Body of pancreas (tissue), 4 donors: ENCODE data around the gene MFSD1.

Experiments
- POLR2A ChIP-seq, 3 donors: fragments of 450-650 bp; IDR thresholded peaks; one replicate each; pipeline ENCODE4 v1.6.1; 2016; ENCODE audit warnings: antibody characterized with exemption in 3 of 3, mild to moderate bottlenecking in 2 of 3
- TF ChIP-seq, protein P1 (sequence below), 7 experiments: fragments of 450-650 bp in 4 of 7; fragments of 200-600 bp in 3 of 7; sonication (generic) in 3 of 7; IDR thresholded peaks; one replicate each; pipeline ENCODE4 v1.5.1; 2016 to 2019; ENCODE audit warnings: antibody characterized with exemption in 7 of 7

DNA sequence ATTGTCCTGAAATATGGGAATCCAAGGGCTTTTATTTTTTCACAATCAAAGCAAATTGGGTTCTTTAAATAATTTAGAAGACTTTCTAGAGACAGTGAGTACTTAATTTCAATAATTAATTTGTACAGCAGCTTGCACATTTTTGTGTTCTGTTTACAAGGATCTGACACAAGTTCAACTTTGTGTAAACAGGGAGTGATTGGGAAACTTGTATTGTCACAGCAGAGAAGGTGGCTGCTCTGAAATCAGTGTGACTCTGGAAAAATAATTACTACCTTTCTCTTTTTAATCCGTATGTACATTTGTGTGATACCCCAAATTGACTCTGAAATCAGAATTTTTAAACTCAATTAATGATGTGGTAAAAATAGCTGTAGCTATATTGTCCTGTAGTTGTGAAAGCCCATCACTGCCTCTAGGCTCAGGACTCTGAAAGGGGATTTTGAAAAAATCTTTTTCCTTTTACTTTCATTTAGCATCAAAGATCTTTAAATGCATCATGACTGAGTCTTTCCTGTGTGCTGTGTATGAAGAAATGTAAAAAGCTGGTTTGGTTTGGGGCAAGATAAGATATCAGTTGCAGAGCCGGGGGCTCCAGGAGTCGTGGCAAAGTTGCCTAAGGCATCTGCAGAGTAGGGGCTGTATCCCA is 45.1 kb downstream of the MFSD1 start:
- TF ChIP-seq, protein P1, sequence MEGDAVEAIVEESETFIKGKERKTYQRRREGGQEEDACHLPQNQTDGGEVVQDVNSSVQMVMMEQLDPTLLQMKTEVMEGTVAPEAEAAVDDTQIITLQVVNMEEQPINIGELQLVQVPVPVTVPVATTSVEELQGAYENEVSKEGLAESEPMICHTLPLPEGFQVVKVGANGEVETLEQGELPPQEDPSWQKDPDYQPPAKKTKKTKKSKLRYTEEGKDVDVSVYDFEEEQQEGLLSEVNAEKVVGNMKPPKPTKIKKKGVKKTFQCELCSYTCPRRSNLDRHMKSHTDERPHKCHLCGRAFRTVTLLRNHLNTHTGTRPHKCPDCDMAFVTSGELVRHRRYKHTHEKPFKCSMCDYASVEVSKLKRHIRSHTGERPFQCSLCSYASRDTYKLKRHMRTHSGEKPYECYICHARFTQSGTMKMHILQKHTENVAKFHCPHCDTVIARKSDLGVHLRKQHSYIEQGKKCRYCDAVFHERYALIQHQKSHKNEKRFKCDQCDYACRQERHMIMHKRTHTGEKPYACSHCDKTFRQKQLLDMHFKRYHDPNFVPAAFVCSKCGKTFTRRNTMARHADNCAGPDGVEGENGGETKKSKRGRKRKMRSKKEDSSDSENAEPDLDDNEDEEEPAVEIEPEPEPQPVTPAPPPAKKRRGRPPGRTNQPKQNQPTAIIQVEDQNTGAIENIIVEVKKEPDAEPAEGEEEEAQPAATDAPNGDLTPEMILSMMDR (IDR thresholded peaks at IDR 0.05) = no peak
- TF ChIP-seq POLR2A (IDR thresholded peaks at IDR 0.05) = no peak
